Hepatocyte (in vitro differentiated cells): Measurements from ENCODE around the gene PRDM11. TPM values are rescaled to one million over a fixed set of nuclear protein-coding genes. Genes with fewer than 3 reads are reported as not detected.

Source experiments
- DNase-seq: peaks from one replicate; pipeline ENCODE4 v3.0.0-alpha.2; 2016; ENCODE audit warnings: low spot score
- H2AFZ ChIP-seq: fragments of 200-600 bp; sonication (generic); 2 replicates; pipeline ENCODE4 v1.6.0; 2016; ENCODE audit warnings: antibody characterized with exemption, mild to moderate bottlenecking
- H3K27ac ChIP-seq: fragments of 200-600 bp; sonication (generic); 2 replicates; pipeline ENCODE4 v1.5.1; 2016; ENCODE audit warnings: mild to moderate bottlenecking
- H3K27me3 ChIP-seq: fragments of 200-600 bp; sonication (generic); 2 replicates; pipeline ENCODE4 v1.6.1; 2016
- H3K36me3 ChIP-seq: fragments of 200-600 bp; sonication (generic); replicated peaks from 2 replicates; pipeline ENCODE4 v1.5.1; 2016; ENCODE audit warnings: low read depth; ENCODE audit not compliant: insufficient read depth
- H3K4me1 ChIP-seq: fragments of 200-600 bp; sonication (generic); 2 replicates; pipeline ENCODE4 v1.5.1; 2016; ENCODE audit warnings: mild to moderate bottlenecking, moderate library complexity; ENCODE audit not compliant: insufficient read depth
- H3K4me2 ChIP-seq: fragments of 200-600 bp; sonication (generic); 2 replicates; pipeline ENCODE4 v1.6.0; 2016
- H3K4me3 ChIP-seq: fragments of 200-600 bp; sonication (generic); 2 replicates; pipeline ENCODE4 v1.5.1; 2016; ENCODE audit warnings: mild to moderate bottlenecking
- H3K79me2 ChIP-seq: fragments of 200-600 bp; sonication (generic); 2 replicates; pipeline ENCODE4 v1.6.0; 2017; ENCODE audit warnings: mild to moderate bottlenecking
- H3K9me2 ChIP-seq: fragments of 200-600 bp; sonication (generic); replicated peaks from 2 replicates; pipeline ENCODE4 v1.6.0; 2017; ENCODE audit warnings: mild to moderate bottlenecking; ENCODE audit not compliant: insufficient read depth
- H3K9me3 ChIP-seq: fragments of 200-600 bp; sonication (generic); 2 replicates; pipeline ENCODE4 v1.5.1; 2016; ENCODE audit warnings: low read depth, mild to moderate bottlenecking
- H4K20me1 ChIP-seq: fragments of 200-600 bp; sonication (generic); 2 replicates; pipeline ENCODE4 v1.6.0; 2016; ENCODE audit warnings: mild to moderate bottlenecking; ENCODE audit not compliant: insufficient read depth, poor library complexity, severe bottlenecking
- EZH2 ChIP-seq: fragments of 200-600 bp; sonication (generic); IDR thresholded peaks from 2 replicates; pipeline ENCODE4 v1.6.1; 2016; ENCODE audit warnings: antibody characterized with exemption, mild to moderate bottlenecking, borderline replicate concordance
- EZH2phosphoT487 ChIP-seq: fragments of 200-600 bp; sonication (generic); IDR thresholded peaks from one replicate; pipeline ENCODE4 v1.6.1; 2018; ENCODE audit warnings: antibody characterized with exemption, mild to moderate bottlenecking, low read depth, moderate library complexity; ENCODE audit not compliant: unreplicated experiment, severe bottlenecking
- WGBS: methylation state at CpG from one replicate; pipeline ENCODE4 v1.1.6; 2016; ENCODE audit warnings: low lambda C conversion rate; ENCODE audit errors: missing lambda C conversion rate; 5-methylcytosine and 5-hydroxymethylcytosine counted together
- polyA plus RNA-seq: library from polyadenylated mRNA; unstranded; fragments of >200 nt; fragmentation: Nextera tagmentation; extraction: Ambion mirVana; gene quantifications from 2 replicates; pipeline ENCODE4 v1.2.1, GENCODE V29; 2016
- total RNA-seq: library from RNA; depleted of rRNA; stranded (reverse); fragments of >200 nt; gene quantifications from 2 replicates; pipeline ENCODE4 v1.2.3, GENCODE V29; 2014
- TF ChIP-seq, protein P1 (sequence below): fragments of 200-600 bp; sonication (generic); IDR thresholded peaks from 2 replicates; pipeline ENCODE4 v1.5.1; 2016; ENCODE audit warnings: antibody characterized with exemption, mild to moderate bottlenecking; ENCODE audit not compliant: poor library complexity

The PRDM11 gene
- total and polyA plus RNA-seq, 2 experiments from 2014 or later: 11.2 to 15.0 TPM

DNA sequence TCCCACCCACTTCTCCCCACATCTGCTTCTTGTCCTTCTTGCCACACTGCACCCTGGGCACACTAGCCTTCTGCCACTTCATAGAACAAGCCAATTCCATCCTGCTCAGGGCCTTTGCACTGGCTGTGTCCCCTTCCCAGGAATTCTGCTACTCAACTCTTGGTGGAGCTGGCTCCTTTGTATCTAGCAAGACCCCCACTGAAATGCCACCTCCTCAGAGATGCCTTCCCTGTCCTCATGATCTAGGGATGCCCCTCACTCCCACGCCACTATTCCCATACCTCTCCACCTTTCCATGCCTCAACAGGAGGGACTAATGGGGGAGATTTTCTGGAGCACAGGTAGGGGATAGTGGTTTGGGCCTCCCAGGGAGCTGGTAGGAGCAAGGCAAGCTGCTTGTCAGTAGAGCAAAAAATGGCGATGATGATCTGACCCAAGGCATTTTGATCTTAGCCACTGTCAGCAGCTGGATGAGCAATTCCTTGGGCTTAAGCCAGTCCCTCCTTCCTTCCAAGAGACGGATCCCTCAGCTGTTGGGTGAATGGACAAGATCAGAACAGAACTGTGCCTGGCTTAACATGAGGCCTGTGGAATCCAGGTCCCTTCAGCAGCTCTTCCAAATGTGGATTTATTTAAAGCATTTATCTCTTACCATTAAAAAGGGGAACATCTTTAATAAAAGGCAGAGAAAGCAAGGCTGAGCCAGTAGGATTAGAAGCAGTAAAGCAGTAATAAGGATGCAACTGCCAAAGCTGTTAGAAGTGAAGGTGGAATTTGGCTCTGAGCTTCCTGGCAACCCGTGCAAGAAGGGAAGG, 4.0 kb upstream of the PRDM11 start:
- Histone ChIP-seq H4K20me1 (no peaks in the 10 kb centered on the region), H3K9me2 (no peaks in the 10 kb centered on the region), H3K4me2 (no peak overlapping the region), H3K27me3 (peaks cover 11% of the 10 kb centered on the region), H3K27ac (no peak overlapping the region), H2AFZ (no peak overlapping the region), H3K4me3 (no peak overlapping the region), H3K36me3 (no peaks in the 10 kb centered on the region), H3K4me1 (peaks cover 11% of the 10 kb centered on the region), H3K9me3 (no peaks in the 10 kb centered on the region), H3K79me2 (peaks cover 3% of the 10 kb centered on the region)
- DNase-seq: no peak
- WGBS: 78% methylated on average over 4 of the region's 4 CpGs
- TF ChIP-seq, protein P1, sequence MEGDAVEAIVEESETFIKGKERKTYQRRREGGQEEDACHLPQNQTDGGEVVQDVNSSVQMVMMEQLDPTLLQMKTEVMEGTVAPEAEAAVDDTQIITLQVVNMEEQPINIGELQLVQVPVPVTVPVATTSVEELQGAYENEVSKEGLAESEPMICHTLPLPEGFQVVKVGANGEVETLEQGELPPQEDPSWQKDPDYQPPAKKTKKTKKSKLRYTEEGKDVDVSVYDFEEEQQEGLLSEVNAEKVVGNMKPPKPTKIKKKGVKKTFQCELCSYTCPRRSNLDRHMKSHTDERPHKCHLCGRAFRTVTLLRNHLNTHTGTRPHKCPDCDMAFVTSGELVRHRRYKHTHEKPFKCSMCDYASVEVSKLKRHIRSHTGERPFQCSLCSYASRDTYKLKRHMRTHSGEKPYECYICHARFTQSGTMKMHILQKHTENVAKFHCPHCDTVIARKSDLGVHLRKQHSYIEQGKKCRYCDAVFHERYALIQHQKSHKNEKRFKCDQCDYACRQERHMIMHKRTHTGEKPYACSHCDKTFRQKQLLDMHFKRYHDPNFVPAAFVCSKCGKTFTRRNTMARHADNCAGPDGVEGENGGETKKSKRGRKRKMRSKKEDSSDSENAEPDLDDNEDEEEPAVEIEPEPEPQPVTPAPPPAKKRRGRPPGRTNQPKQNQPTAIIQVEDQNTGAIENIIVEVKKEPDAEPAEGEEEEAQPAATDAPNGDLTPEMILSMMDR: no peak
- no peak for TF ChIP-seq EZH2
- no peak for TF ChIP-seq EZH2phosphoT487

DNA sequence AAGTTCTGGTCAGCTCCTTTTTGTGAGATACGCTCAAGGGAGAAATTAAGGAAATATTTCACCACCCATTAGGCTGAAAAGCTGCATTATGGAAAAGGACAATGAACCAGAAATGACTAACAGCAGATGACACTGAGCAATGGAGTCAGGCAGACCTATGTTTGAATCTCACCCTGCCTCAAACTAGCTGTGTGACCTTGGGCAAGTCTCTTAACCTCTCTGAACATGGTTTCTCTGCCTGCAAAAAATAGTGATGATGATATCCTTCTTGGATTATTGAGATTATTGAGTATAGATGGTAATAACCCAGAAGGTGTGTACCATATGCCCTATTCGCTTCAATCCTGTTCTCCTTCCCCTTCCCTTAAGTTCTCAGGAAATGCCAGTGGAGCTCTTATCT, 2.9 kb upstream of the PRDM11 start:
- H2AFZ ChIP-seq: no peak overlapping the region
- WGBS: 97% methylated on average over 2 of the region's 2 CpGs

DNA sequence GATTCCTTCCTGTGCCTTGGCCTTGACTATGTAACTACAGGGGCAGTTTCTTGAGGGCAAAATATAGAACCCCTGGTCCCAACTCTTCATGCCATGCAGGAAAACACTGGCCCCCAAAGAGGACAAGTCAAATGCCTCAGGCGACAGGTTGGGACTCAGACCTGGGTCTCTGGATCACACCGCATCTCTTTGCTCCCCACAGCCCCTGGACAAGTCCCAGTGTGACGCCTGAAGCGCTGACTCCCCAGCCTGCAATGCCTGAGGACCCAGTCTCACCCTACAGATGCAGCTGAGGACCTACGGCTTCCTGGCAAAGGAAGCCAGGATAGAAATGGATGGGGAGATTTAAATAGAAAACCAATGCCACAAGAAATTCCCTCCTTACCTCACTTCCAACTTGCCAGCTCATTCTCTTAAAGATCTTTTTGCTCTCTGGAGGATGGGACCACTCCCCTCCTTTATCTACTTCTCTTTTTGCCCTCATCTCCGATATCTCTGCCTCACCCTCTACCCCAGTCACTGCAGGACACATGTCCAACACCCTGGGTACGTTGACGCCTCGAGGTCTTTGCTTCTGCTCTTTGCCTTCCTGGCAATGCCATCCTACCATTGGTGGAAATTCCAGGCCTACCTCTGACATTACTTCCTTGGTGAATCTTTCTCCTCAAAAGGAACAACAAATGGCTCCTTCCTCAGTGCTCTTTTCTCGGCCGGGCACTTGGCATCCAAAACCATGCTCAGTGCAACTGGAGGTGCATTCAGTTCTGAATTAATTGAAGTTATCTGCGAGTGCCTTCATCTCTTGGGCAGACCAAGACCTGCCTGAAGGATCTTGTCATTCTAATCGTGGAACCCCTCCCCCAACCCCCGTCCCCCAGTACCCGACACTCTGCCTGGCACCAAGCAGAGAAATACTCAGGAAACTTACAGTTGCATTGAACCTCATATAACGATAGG, 2.0 kb upstream of the PRDM11 start:
- H3K9me3 ChIP-seq: no peaks in the 10 kb centered on the region
- no peak overlapping the region for H3K27ac ChIP-seq
- DNase-seq: no peak
- peaks cover 22% of the 10 kb centered on the region for H3K79me2 ChIP-seq
- H3K27me3 ChIP-seq: peaks cover 4% of the 10 kb centered on the region
- H2AFZ ChIP-seq: no peak overlapping the region
- H3K36me3 ChIP-seq: no peaks in the 10 kb centered on the region
- no peak overlapping the region for H3K4me2 ChIP-seq
- no peaks in the 10 kb centered on the region for H4K20me1 ChIP-seq
- peaks cover 21% of the 10 kb centered on the region for H3K4me1 ChIP-seq
- WGBS: 88% methylated on average over 16 of the region's 16 CpGs
- no peak overlapping the region for H3K4me3 ChIP-seq
- H3K9me2 ChIP-seq: no peaks in the 10 kb centered on the region
- TF ChIP-seq, protein P1: no peak
- no peak for TF ChIP-seq EZH2phosphoT487
- no peak for TF ChIP-seq EZH2

More for the DNA sequence above, 2.9 kb upstream of the PRDM11 start:
- no peaks in the 10 kb centered on the region for H3K9me2 ChIP-seq
- no peak overlapping the region for H3K4me2 ChIP-seq
- no peaks in the 10 kb centered on the region for H4K20me1 ChIP-seq
- no peak for DNase-seq
- no peak overlapping the region for H3K4me3 ChIP-seq
- H3K9me3 ChIP-seq: no peaks in the 10 kb centered on the region
- H3K4me1 ChIP-seq: peaks cover 21% of the 10 kb centered on the region
- peaks cover 4% of the 10 kb centered on the region for H3K27me3 ChIP-seq
- TF ChIP-seq EZH2 (no peak), EZH2phosphoT487 (no peak)
- TF ChIP-seq, protein P1: no peak
- no peaks in the 10 kb centered on the region for H3K36me3 ChIP-seq
- H3K79me2 ChIP-seq: peaks cover 13% of the 10 kb centered on the region
- H3K27ac ChIP-seq: no peak overlapping the region
